Measurements from ENCODE around the gene PLXNB1.

PLXNB1 gene

GRCh38 chr3:48419149-48419548 is 10.7 kb downstream of the PLXNB1 start:
- DNase-seq (ENCODE audit: low spot score): no peak

GRCh38 chr3:48418651-48419050 is 11.2 kb downstream of the PLXNB1 start:
- DNase-seq (ENCODE audit: low spot score): no peak

- DNase-seq (ENCODE audit: low spot score): no peak
Measured at GRCh38 chr3:48418140-48418539, 11.7 kb downstream of the PLXNB1 start.

- no peak for DNase-seq (ENCODE audit: low spot score)
Measured at GRCh38 chr3:48417529-48418108, 12.3 kb downstream of the PLXNB1 start.

- DNase-seq (ENCODE audit: low spot score): no peak
Measured at GRCh38 chr3:48416546-48416945, 13.3 kb downstream of the PLXNB1 start.

GRCh38 chr3:48416091-48416505 is 13.8 kb downstream of the PLXNB1 start:
- no peak for DNase-seq (ENCODE audit: low spot score)

GRCh38 chr3:48415251-48415953 is 14.5 kb downstream of the PLXNB1 start:
- no peak for DNase-seq (ENCODE audit: low spot score)

GRCh38 chr3:48414376-48415250 is 15.3 kb downstream of the PLXNB1 start:
- DNase-seq (ENCODE audit: low spot score): no peak

- DNase-seq (ENCODE audit: low spot score): no peak
Measured at GRCh38 chr3:48413611-48414010, 16.3 kb downstream of the PLXNB1 start.

GRCh38 chr3:48413086-48413485 is 16.8 kb downstream of the PLXNB1 start:
- no peak for DNase-seq (ENCODE audit: low spot score)

GRCh38 chr3:48412375-48413001 is 17.4 kb downstream of the PLXNB1 start:
- no peak for DNase-seq (ENCODE audit: low spot score)

- DNase-seq (ENCODE audit: low spot score): no peak
Measured at GRCh38 chr3:48411606-48412374, 18.1 kb downstream of the PLXNB1 start.

- no peak for DNase-seq (ENCODE audit: low spot score)
Measured at GRCh38 chr3:48411041-48411588, 18.8 kb downstream of the PLXNB1 start.

- DNase-seq (ENCODE audit: low spot score): no peak
Measured at GRCh38 chr3:48410205-48411040, 19.5 kb downstream of the PLXNB1 start.

- DNase-seq (ENCODE audit: low spot score): no peak
Measured at GRCh38 chr3:48409291-48410201, 20.3 kb downstream of the PLXNB1 start.

- DNase-seq (ENCODE audit: low spot score): no peak
Measured at GRCh38 chr3:48408823-48409281, 21.0 kb downstream of the PLXNB1 start.

- DNase-seq (ENCODE audit: low spot score): no peak
Measured at GRCh38 chr3:48407542-48408099, 22.3 kb downstream of the PLXNB1 start.

- no peak for DNase-seq (ENCODE audit: low spot score)
Measured at GRCh38 chr3:48406443-48407431, 23.1 kb downstream of the PLXNB1 start.
